ENCODE measurements around the gene N4BP2L2. TPM values are rescaled to one million over a fixed set of nuclear protein-coding genes. Genes with fewer than 3 reads are reported as not detected.

The N4BP2L2 gene
- total and polyA plus RNA-seq, 2 experiments from 2014 or later: 63.1 to 160 TPM

DNA sequence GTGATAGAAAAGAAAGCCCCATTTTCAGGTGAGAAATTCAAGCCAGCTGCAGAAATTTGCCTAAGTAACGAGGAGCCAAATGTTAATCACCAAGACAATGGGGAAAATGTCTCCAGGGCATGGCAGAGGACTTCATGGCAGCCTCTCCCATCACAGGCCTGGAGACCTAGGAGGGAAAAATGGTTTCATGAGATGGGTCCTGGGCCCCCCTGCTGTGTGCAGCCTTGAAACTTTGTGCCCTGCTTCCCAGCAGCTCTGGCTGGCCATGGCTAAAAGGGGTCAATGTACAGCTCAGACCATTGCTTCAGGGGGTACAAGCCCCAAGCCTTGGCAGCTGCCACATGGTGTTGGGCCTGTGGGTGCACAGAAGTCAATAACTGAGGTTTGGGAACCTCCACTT is 120.6 kb downstream of the N4BP2L2 start (continued):
- TF ChIP-seq, protein P1, sequence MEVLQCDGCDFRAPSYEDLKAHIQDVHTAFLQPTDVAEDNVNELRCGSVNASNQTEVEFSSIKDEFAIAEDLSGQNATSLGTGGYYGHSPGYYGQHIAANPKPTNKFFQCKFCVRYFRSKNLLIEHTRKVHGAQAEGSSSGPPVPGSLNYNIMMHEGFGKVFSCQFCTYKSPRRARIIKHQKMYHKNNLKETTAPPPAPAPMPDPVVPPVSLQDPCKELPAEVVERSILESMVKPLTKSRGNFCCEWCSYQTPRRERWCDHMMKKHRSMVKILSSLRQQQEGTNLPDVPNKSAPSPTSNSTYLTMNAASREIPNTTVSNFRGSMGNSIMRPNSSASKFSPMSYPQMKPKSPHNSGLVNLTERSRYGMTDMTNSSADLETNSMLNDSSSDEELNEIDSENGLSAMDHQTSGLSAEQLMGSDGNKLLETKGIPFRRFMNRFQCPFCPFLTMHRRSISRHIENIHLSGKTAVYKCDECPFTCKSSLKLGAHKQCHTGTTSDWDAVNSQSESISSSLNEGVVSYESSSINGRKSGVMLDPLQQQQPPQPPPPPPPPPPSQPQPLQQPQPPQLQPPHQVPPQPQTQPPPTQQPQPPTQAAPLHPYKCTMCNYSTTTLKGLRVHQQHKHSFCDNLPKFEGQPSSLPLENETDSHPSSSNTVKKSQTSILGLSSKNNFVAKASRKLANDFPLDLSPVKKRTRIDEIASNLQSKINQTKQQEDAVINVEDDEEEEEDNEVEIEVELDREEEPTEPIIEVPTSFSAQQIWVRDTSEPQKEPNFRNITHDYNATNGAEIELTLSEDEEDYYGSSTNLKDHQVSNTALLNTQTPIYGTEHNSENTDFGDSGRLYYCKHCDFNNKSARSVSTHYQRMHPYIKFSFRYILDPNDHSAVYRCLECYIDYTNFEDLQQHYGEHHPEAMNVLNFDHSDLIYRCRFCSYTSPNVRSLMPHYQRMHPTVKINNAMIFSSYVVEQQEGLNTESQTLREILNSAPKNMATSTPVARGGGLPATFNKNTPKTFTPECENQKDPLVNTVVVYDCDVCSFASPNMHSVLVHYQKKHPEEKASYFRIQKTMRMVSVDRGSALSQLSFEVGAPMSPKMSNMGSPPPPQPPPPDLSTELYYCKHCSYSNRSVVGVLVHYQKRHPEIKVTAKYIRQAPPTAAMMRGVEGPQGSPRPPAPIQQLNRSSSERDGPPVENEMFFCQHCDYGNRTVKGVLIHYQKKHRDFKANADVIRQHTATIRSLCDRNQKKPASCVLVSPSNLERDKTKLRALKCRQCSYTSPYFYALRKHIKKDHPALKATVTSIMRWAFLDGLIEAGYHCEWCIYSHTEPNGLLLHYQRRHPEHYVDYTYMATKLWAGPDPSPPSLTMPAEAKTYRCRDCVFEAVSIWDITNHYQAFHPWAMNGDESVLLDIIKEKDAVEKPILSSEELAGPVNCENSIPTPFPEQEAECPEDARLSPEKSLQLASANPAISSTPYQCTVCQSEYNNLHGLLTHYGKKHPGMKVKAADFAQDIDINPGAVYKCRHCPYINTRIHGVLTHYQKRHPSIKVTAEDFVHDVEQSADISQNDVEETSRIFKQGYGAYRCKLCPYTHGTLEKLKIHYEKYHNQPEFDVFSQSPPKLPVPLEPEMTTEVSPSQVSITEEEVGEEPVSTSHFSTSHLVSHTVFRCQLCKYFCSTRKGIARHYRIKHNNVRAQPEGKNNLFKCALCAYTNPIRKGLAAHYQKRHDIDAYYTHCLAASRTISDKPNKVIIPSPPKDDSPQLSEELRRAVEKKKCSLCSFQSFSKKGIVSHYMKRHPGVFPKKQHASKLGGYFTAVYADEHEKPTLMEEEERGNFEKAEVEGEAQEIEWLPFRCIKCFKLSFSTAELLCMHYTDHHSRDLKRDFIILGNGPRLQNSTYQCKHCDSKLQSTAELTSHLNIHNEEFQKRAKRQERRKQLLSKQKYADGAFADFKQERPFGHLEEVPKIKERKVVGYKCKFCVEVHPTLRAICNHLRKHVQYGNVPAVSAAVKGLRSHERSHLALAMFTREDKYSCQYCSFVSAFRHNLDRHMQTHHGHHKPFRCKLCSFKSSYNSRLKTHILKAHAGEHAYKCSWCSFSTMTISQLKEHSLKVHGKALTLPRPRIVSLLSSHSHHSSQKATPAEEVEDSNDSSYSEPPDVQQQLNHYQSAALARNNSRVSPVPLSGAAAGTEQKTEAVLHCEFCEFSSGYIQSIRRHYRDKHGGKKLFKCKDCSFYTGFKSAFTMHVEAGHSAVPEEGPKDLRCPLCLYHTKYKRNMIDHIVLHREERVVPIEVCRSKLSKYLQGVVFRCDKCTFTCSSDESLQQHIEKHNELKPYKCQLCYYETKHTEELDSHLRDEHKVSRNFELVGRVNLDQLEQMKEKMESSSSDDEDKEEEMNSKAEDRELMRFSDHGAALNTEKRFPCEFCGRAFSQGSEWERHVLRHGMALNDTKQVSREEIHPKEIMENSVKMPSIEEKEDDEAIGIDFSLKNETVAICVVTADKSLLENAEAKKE (CRISPR knock-in tag; IDR thresholded peaks at IDR 0.05): no peak
- TF ChIP-seq ZNF331 (CRISPR knock-in tag; IDR thresholded peaks at IDR 0.05; ENCODE audit: low read depth): no peak
- TF ChIP-seq EZH2 (IDR thresholded peaks at IDR 0.05; ENCODE audit: low read depth, unreplicated experiment): no peak
- TF ChIP-seq STAT1 (IDR thresholded peaks at IDR 0.05; ENCODE audit: unreplicated experiment): no peak
- TF ChIP-seq EZH2phosphoT487 (IDR thresholded peaks at IDR 0.05; ENCODE audit: unreplicated experiment): no peak
- TF ChIP-seq, protein P2, sequence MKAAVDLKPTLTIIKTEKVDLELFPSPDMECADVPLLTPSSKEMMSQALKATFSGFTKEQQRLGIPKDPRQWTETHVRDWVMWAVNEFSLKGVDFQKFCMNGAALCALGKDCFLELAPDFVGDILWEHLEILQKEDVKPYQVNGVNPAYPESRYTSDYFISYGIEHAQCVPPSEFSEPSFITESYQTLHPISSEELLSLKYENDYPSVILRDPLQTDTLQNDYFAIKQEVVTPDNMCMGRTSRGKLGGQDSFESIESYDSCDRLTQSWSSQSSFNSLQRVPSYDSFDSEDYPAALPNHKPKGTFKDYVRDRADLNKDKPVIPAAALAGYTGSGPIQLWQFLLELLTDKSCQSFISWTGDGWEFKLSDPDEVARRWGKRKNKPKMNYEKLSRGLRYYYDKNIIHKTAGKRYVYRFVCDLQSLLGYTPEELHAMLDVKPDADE (IDR thresholded peaks at IDR 0.05): no peak
- no peak for TF ChIP-seq POLR2AphosphoS5 (IDR thresholded peaks at IDR 0.05; ENCODE audit: low read depth)
- no peak for TF ChIP-seq CREB1 (CRISPR knock-in tag; IDR thresholded peaks at IDR 0.05; ENCODE audit: low read depth)
- TF ChIP-seq JUNB (IDR thresholded peaks at IDR 0.05; ENCODE audit: unreplicated experiment): no peak

DNA sequence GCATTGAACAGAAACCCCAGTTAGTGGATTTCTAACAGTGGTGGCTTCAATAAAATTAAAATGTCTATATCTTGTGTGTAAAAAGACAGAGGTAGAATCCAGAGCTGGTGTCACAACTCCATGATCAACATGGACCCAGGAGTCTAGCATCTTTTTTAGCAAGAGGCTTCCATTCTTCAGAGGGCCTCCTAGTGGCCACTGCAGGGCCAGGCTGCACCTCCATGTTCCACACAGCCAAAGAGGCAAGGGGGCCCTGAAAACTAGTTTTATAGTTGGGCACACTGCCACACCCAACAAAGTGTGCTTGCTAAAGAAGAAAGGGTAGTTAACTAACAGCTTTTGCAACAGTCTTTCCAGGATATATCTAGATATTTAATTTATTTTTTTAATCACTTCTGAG is 123.6 kb downstream of the N4BP2L2 start:
- Histone ChIP-seq H4K20me1 (replicated peaks; ENCODE audit: insufficient read depth) (no peaks in the 10 kb centered on the region), H3K4me3 (no peak overlapping the region), H3K4me1 (ENCODE audit: insufficient read depth) (peaks cover 6% of the 10 kb centered on the region; the same call in 1 of the 2 replicates), H3K27ac (ENCODE audit: low read depth) (no peak overlapping the region), H3K9me2 (ENCODE audit: insufficient read depth) (0 out of 2 replicates have a peak, but pooled peaks cover 4% of the 10 kb centered on the region), H3K79me2 (replicated peaks; ENCODE audit: insufficient read depth) (no peaks in the 10 kb centered on the region), H2AFZ (no peak overlapping the region), H3K4me2 (no peak overlapping the region), H3F3A (replicated peaks; ENCODE audit: low read depth) (no peaks in the 10 kb centered on the region), H3K36me3 (ENCODE audit: insufficient read depth) (no peaks in the 10 kb centered on the region), H3K27me3 (ENCODE audit: insufficient read depth) (peaks cover 5% of the 10 kb centered on the region; the same call in 1 of the 2 replicates)
- Mint-ChIP-seq H3K36me3 (ENCODE audit: low read depth) (peaks cover 25% of the 10 kb centered on the region), H3K27me3 (ENCODE audit: insufficient read depth, low read depth, poor library complexity) (peaks cover 9% of the 10 kb centered on the region), H3K27ac (no peak overlapping the region), H3K4me1 (peaks cover 6% of the 10 kb centered on the region; the same call in 2 of the 3 replicates), H3K4me3 (no peak overlapping the region), H3K9me3 (peaks cover 25% of the 10 kb centered on the region)
- peak; percentile 82 for DNase-seq (ENCODE audit: low spot score)
- ATAC-seq: peak; percentile 92
- 0 out of 2 replicates have a peak, but pooled peaks have one; percentile 9 for TF ChIP-seq ZNF114 (CRISPR knock-in tag; IDR thresholded peaks at IDR 0.05)
- TF ChIP-seq ZNF331 (CRISPR knock-in tag; IDR thresholded peaks at IDR 0.05; ENCODE audit: low read depth): no peak
- TF ChIP-seq, protein P3, sequence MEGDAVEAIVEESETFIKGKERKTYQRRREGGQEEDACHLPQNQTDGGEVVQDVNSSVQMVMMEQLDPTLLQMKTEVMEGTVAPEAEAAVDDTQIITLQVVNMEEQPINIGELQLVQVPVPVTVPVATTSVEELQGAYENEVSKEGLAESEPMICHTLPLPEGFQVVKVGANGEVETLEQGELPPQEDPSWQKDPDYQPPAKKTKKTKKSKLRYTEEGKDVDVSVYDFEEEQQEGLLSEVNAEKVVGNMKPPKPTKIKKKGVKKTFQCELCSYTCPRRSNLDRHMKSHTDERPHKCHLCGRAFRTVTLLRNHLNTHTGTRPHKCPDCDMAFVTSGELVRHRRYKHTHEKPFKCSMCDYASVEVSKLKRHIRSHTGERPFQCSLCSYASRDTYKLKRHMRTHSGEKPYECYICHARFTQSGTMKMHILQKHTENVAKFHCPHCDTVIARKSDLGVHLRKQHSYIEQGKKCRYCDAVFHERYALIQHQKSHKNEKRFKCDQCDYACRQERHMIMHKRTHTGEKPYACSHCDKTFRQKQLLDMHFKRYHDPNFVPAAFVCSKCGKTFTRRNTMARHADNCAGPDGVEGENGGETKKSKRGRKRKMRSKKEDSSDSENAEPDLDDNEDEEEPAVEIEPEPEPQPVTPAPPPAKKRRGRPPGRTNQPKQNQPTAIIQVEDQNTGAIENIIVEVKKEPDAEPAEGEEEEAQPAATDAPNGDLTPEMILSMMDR (conservative IDR thresholded peaks at IDR 0.05; ENCODE audit: low read depth in 2 of 2): peak; percentile 76 to 90

Measured in GM23338 (cell line).